Gastroesophageal sphincter (tissue), 3 donors: ENCODE measurements around the gene PIKFYVE.

ENCODE experiments used
- EP300 ChIP-seq: sonication (generic); formaldehyde crosslinking; IDR thresholded peaks from one replicate; pipeline ENCODE4 v1.6.1; 2017; ENCODE audit warnings: antibody characterized with exemption, mild to moderate bottlenecking
- POLR2A ChIP-seq, 2 donors: fragments of 450-650 bp; IDR thresholded peaks; one replicate each; pipeline ENCODE4 v1.6.1; 2017; ENCODE audit warnings: antibody characterized with exemption in 2 of 2, mild to moderate bottlenecking in 2 of 2, moderate library complexity in 1 of 2
- TF ChIP-seq, protein P1 (sequence below), 4 experiments: fragments of 200-600 bp in 2 of 4; fragments of 450-650 bp in 2 of 4; sonication (generic) in 1 of 4; IDR thresholded peaks; one replicate each; pipeline ENCODE4 v1.5.1; 2017 to 2019; ENCODE audit warnings: antibody characterized with exemption in 4 of 4, mild to moderate bottlenecking in 2 of 4, moderate library complexity in 2 of 4

- TF ChIP-seq POLR2A (IDR thresholded peaks at IDR 0.05) (no peak), EP300 (no peak)
- TF ChIP-seq, protein P1, sequence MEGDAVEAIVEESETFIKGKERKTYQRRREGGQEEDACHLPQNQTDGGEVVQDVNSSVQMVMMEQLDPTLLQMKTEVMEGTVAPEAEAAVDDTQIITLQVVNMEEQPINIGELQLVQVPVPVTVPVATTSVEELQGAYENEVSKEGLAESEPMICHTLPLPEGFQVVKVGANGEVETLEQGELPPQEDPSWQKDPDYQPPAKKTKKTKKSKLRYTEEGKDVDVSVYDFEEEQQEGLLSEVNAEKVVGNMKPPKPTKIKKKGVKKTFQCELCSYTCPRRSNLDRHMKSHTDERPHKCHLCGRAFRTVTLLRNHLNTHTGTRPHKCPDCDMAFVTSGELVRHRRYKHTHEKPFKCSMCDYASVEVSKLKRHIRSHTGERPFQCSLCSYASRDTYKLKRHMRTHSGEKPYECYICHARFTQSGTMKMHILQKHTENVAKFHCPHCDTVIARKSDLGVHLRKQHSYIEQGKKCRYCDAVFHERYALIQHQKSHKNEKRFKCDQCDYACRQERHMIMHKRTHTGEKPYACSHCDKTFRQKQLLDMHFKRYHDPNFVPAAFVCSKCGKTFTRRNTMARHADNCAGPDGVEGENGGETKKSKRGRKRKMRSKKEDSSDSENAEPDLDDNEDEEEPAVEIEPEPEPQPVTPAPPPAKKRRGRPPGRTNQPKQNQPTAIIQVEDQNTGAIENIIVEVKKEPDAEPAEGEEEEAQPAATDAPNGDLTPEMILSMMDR (IDR thresholded peaks at IDR 0.05) = no peak
These were observed 468 bp downstream of the PIKFYVE start for GRCh38 chr2:208266553-208266893.
